Activated CD8-positive, alpha-beta T cell treated with anti-CD3 and anti-CD28 coated beads for 36 hours (primary cell): ENCODE measurements around the gene MIP. TPM values are rescaled to one million over a fixed set of nuclear protein-coding genes. Genes with fewer than 3 reads are reported as not detected.

Source experiments
- ATAC-seq: fragments of 200-7000 bp; cut with Tn5 transposase; one replicate; pipeline ENCODE4 v1.10.0; 2021; ENCODE audit warnings: mild to moderate bottlenecking, moderate library complexity
- CTCF ChIA-PET: fragments of 350-600 bp; sonication (Branson Sonifier 250); formaldehyde crosslinking; loops from one replicate; lab custom pipeline; 2021; ENCODE audit warnings: antibody characterized with exemption; lab: Charles Lee
- POLR2A ChIA-PET: fragments of 350-600 bp; sonication (Branson Sonifier 250); formaldehyde crosslinking; loops from one replicate; lab custom pipeline; 2021; ENCODE audit warnings: antibody characterized with exemption; lab: Charles Lee
- DNase-seq: peaks from one replicate; pipeline ENCODE4 v3.0.0-alpha.2; 2020
- H3K27ac Mint-ChIP-seq: one replicate; pipeline ENCODE4 v1.8.0; 2021; ENCODE audit warnings: mild to moderate bottlenecking, mixed read lengths
- H3K27me3 Mint-ChIP-seq: one replicate; pipeline ENCODE4 v1.8.0; 2021; ENCODE audit warnings: mixed read lengths
- H3K36me3 Mint-ChIP-seq: one replicate; pipeline ENCODE4 v1.8.0; 2021; ENCODE audit warnings: low read depth, mixed read lengths
- H3K4me1 Mint-ChIP-seq: one replicate; pipeline ENCODE4 v1.8.0; 2021; ENCODE audit warnings: low read depth, mixed read lengths
- H3K4me3 Mint-ChIP-seq: one replicate; pipeline ENCODE4 v1.8.0; 2021; ENCODE audit warnings: mild to moderate bottlenecking, moderate library complexity, mixed read lengths
- H3K9me3 Mint-ChIP-seq: one replicate; pipeline ENCODE4 v1.8.0; 2021; ENCODE audit warnings: mixed read lengths
- CTCF ChIP-seq: fragments of 200-600 bp; IDR thresholded peaks from one replicate; pipeline ENCODE4 v1.8.0; 2022; ENCODE audit warnings: antibody characterized with exemption, mild to moderate bottlenecking
- intact Hi-C: fragments of 100-400 bp; cut with micrococcal nuclease; formaldehyde crosslinking; loops from one replicate; pipeline ENCODE4 v1.10.0; 2022
- total RNA-seq, 2 experiments: library from RNA; stranded (reverse); gene quantifications; one replicate each; pipeline ENCODE4 v1.2.3, GENCODE V29; 2021

MIP gene
- total RNA-seq, 2 experiments from 2014 or later = not detected

GRCh38 chr12:56417739-56418138 lies 36.7 kb downstream of the MIP start:
- H3K9me3 Mint-ChIP-seq = no peaks in the 10 kb centered on the region
- ChIA-PET CTCF (interaction anchor here (1.6 kb wide), 1 partner anchor 11 kb away, joined by 3 read pairs; no protein-coding TSS in a partner anchor), POLR2A (interaction anchor here (1.1 kb wide), 1 partner anchor 79 kb away, joined by 3 read pairs; the partner anchor contains the start of gene IL23A)
- no peak overlapping the region for H3K4me3 Mint-ChIP-seq
- intact Hi-C loops = no loop called here
- no peak overlapping the region for H3K27ac Mint-ChIP-seq
- peaks cover 32% of the 10 kb centered on the region for H3K36me3 Mint-ChIP-seq
- DNase-seq (no peak), ATAC-seq (no peak)
- no peaks in the 10 kb centered on the region for H3K27me3 Mint-ChIP-seq
- no peaks in the 10 kb centered on the region for H3K4me1 Mint-ChIP-seq
- TF ChIP-seq CTCF = no peak

DNA sequence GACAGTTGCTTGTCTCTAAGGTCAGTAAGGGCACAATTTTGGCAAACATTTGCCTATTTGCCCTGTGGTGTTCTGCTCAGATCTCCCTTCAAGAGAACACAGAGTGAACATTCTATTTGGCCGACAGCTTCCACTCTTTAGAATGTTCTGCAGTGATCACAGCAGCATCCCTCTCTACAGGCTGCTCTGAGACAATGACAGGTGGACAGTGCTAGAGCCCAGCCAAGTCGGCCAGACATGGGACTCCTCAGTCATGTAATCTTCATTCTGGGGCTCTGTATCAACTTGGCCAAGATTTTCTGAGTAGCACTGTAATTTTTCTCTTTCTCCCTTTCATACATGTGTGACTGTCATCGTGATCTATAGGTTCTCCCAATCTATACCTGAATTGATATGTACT lies 40.1 kb downstream of the MIP start:
- Mint-ChIP-seq H3K4me1 (no peaks in the 10 kb centered on the region), H3K27me3 (no peaks in the 10 kb centered on the region), H3K9me3 (no peaks in the 10 kb centered on the region), H3K4me3 (no peak overlapping the region), H3K36me3 (peaks cover 14% of the 10 kb centered on the region), H3K27ac (no peak overlapping the region)
- POLR2A ChIA-PET = no interaction called here
- CTCF ChIA-PET = no interaction called here
- DNase-seq (no peak), ATAC-seq (no peak)
- no peak for TF ChIP-seq CTCF
- intact Hi-C loops = no loop called here

GRCh38 chr12:56413392-56413791 lies 41.1 kb downstream of the MIP start:
- Mint-ChIP-seq H3K4me3 (no peak overlapping the region), H3K9me3 (no peaks in the 10 kb centered on the region), H3K27ac (no peak overlapping the region), H3K27me3 (no peaks in the 10 kb centered on the region), H3K36me3 (peaks cover 7% of the 10 kb centered on the region), H3K4me1 (no peaks in the 10 kb centered on the region)
- intact Hi-C loops = no loop called here
- ChIA-PET CTCF (no interaction called here), POLR2A (no interaction called here)
- TF ChIP-seq CTCF = no peak
- ATAC-seq = no peak
- DNase-seq = no peak

- intact Hi-C loops = no loop called here
- H3K27ac Mint-ChIP-seq = no peak overlapping the region
- no peak for TF ChIP-seq CTCF
- H3K9me3 Mint-ChIP-seq = no peaks in the 10 kb centered on the region
- no peak overlapping the region for H3K4me3 Mint-ChIP-seq
- H3K4me1 Mint-ChIP-seq = no peaks in the 10 kb centered on the region
- H3K27me3 Mint-ChIP-seq = no peaks in the 10 kb centered on the region
- CTCF ChIA-PET = interaction anchor here (1.2 kb wide), 1 partner anchor 154 kb away, joined by 3 read pairs; the partner anchor contains the start of gene ANKRD52
- peaks cover 2% of the 10 kb centered on the region for H3K36me3 Mint-ChIP-seq
- POLR2A ChIA-PET = interaction anchor here (1.0 to 1.1 kb wide), 2 partner anchors 24 to 58 kb away, joined by 3 read pairs; no protein-coding TSS in a partner anchor
- DNase-seq = no peak
- no peak for ATAC-seq
These were observed 42.4 kb downstream of the MIP start for GRCh38 chr12:56411781-56412639.

GRCh38 chr12:56410768-56411167 lies 43.7 kb downstream of the MIP start:
- ChIA-PET POLR2A (interaction anchor here (0.7 to 1.1 kb wide), 3 partner anchors 15 to 80 kb away, joined by 3 read pairs; no protein-coding TSS in a partner anchor), CTCF (no interaction called here)
- DNase-seq (no peak), ATAC-seq (no peak)
- peaks cover 2% of the 10 kb centered on the region for H3K36me3 Mint-ChIP-seq
- no peak overlapping the region for H3K4me3 Mint-ChIP-seq
- intact Hi-C loops = no loop called here
- no peaks in the 10 kb centered on the region for H3K4me1 Mint-ChIP-seq
- H3K9me3 Mint-ChIP-seq = no peaks in the 10 kb centered on the region
- no peaks in the 10 kb centered on the region for H3K27me3 Mint-ChIP-seq
- no peak overlapping the region for H3K27ac Mint-ChIP-seq
- TF ChIP-seq CTCF = no peak
